Stimulated activated CD4-positive, alpha-beta T cell treated with anti-CD3 and anti-CD28 coated beads, Interleukin-12 subunit alpha, Interleukin-12 subunit beta, amount 100 ng/mL, for 48 hours (primary cell): ENCODE results near the gene ARMCX5.

Experiments used
- DNase-seq, 3 donors: peaks; one replicate each; pipeline ENCODE4 v3.0.0-alpha.2; 2020; ENCODE audit warnings: low read depth in 2 of 3, low spot score in 1 of 3

The ARMCX5 gene

DNA sequence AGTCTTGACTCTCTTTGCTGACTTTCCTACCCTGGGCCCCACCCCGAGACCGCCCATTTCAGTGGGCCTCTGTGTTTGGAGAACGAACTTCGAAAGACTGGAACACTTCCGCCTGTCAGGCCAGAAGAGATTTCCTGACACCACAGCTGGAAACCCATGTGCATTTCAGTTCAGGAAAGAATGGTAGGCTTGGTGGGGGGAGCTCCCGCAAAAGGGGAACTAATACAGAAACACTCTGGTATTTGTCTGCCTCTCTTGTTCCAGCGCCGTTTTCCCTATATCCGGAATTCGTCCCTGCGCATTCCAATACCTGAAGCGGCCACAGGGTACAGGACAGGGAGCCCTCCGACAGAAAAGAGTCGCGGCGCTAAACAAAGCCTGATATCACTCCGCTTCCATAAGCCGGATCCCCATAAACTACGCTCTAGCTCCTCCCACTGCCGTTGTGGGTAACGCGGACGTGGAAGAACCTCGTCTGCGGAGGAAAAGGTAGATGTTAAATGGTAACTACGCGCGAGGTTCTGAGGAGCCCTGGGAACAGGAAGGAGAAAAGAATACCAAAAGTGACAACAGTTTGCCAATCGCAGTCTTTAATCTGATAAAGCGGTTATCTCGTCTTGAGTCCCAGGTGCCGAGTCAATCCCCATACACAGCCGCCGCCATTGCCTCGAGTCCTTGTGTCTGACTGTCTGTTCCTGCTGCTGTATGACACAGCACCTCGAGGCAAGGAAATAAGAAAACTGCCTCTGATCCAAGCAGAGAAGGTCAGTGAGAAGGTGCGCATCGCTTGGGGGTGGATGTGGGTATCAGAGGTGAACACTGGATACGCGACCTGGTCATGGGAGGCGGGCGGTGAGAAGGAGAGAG, at the start of gene ARMCX5:
Gene ARMCX5, plus strand, starts transcription at position 432 of the 867 bp plus-strand sequence. CDS start 2,627 bp downstream, outside the sequence.
- peak; percentile 39 to 55 (median 46) for DNase-seq

DNA sequence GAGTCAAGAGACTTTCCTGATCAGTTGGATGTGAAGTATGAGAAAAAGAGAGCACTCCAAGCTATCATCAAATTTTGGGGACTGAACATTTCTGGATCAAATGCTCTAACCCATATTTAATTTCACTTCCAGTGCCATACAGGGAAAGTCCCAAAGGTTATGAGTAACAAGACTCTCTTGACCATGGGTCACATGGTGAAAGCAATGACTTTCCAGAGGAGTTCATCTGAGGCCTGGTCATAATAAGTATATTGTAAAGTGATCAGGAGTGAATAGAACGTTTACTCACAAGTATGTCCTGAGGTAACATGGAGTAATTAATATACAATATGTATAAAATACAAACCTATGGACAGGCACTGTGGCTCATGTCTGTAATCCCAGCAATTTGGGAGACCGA, 40.7 kb upstream of the ARMCX5 start:
- DNase-seq: no peak

DNA sequence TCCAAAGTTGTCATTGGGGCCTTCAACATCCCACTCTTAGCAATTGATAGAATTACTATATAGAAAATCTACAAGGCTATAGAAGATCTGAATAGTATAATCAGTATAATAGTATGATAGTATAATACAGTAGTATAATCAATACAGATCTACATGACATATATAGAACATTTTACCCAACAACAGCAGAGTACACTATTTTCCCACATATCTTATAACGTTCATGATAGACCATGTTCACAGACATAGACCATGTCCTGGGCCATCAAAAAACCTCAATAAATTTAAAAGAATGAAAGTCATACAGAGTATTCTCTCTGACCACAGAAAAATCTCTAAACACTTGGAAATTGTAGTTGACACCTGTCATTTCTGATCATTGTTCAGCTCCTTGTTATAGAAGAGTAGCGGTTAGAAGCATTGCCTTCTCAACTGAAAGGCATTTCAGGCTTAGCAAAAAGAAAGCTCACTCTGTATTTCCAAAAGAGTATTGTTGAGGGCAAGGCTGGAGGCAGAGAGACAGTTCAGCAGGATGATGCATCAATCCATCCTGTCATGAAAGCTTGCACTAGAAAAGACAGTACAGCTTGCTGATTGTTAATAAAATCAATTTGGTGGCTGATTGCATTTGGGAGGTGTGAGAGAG, 38.8 kb upstream of the ARMCX5 start:
- no peak for DNase-seq

DNA sequence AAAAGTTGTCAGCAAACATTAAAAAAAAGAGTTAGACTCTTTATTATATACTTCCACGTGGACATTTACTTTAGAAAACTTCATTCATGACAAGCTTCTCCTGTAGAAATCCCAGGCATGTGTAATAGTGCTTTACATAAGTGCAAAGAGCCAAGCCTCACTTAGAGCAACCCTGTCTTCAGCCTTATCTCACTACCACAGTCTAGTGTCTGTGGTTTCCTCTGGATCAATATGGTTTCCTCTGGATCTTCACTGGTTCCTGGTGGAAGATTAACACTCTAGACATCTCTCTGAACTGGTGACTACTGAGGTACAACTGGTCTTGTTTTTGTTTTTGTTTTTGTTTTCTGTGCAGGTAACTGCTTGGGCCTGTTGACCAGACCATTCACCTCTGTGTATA, 18.4 kb upstream of the ARMCX5 start:
- no peak for DNase-seq

DNA sequence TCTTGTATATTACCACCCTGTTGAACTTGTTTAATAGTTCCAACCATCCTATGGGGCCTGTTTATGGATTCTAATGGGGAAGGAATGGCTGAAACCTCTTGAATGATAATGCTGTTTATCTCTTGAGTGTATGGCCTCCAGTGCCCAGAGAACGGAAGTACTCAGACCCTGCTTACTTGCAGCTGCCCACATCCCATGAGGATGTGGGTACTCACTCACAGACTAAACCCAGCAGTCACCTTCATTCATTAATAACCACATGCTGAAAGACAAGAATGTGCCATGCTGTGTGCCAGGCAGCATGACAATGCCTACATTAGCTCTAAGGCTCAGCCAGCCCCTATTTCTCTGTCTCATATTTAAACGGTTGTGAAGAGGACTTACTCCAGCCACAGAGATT, 5.9 kb upstream of the ARMCX5 start:
- DNase-seq: no peak

DNA sequence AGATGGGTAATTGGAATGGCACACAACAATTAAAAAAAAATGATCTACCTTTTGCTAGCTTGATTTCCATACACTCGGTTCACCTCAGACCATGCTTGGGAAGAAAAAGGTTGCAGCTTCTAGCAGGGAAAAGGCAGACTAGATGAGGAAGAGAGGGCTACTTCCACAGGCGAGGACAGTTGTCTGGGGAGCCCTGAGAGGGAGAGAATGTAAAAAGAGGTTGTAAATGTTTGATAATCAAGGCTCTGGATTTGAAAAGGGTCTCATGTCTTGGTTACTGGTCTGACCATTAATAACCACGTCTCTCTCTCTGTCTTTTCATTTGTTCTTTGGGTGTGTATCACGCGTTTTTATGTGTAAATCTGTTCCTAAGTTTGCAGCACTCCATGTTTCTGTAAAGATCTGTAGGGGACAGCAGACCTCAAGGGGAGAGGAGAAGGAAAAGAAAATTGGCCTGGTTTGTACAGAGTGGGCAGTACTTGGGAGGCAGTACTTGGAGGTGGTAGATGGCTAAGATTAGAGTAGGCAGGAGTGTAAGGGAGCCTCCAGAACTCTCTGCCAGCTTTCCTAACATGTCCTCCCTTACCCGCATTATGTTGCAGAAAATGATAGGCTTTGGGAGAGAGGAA, 750 bp downstream of the ARMCX5 start:
- no peak for DNase-seq

DNA sequence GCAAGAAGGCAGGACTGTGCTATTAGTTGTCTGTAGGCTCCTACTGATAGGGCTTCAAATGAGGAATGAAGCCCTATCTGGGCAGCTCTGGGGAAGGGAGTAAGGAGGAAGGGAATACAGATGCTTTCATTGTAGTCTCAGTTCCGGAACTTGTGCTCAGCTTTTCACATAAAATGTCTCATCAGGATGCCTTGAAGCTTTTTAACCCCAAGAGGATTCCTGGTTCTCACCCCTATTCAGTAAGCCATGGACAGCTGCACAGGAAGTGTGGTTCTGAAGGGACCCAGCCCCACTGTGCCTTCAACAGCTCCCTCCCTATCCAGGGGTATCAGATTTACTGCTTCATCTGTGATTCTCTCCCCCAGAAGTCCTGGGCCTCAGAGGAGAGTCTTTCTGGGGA, 5.0 kb downstream of the ARMCX5 start:
- DNase-seq: no peak

DNA sequence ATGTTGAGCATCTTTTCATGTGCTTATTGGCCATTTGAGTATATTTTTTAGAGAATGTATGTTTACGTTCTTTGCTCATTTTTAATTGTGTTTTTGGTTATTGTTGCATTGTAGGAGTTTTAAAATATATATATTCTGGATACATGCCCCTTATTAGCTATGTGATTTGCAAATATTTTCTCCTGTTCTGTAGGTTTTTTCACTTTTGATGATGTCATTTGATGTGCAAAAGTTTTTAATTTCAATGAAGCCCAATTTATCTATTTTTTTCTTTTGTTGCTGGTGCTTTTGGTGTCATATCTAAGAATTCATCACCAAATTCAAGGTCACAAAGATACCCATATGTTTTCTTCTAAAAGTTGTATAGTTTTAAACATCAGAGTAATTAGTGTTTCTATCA, 6.8 kb downstream of the ARMCX5 start:
- DNase-seq: no peak

DNA sequence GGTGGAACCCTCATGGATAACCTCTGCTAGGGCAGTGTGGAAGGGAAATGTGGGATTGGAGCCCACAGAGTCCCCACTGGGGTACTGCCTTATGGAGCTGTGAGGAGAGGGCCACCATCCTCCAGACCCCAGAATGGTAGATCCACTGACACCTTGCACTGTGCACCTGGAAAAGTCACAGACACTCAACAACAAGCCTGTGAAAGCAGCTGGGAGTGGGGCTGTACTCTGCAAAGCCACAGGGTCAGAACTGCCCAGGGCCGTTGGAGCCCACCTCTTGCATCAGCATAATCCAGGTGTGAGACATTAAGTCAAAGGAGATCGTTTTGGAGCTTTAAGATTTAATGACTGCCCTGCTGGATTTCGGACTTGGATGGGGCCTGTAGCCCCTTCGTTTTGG, 11.6 kb downstream of the ARMCX5 start:
- no peak for DNase-seq

DNA sequence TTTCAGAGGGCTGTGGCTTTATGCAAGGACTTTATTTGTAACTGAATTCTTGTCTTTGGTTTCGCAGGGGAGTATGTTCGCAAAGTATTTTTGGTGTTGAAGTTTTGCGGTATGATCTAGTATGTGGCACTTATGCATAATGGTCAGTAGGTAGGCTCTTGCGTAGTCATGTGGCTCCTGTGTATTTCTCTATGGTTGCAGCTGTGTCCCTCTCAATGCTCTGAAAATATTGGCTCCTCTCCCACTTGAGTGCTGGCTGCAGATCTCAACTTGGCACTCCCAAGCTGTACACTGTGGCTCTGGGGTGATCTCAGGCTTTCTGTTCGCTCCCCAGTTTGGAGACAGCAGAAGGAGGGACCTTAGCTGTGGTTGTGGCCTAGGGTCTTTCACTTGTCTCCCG, 24.8 kb downstream of the ARMCX5 start:
- DNase-seq: no peak

DNA sequence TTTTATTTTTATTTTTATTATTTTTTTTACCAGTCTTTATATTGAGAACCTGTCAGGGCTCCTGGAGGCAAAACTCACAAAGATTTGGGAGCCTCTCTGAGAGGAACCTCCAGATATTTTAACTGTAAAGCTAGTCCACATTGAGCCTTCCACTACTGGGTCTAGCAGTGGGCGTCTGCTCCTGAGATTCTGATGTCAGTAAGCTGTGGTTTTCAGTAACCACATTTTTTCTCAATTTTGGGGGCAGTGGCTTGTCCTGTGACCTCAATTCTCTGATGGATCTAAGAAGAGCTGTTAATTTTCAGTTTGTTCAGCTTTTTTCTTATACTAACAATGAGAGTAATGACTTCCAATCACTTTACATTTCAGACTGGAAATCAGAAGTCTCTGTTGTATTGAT, 28.3 kb downstream of the ARMCX5 start:
- DNase-seq: no peak

DNA sequence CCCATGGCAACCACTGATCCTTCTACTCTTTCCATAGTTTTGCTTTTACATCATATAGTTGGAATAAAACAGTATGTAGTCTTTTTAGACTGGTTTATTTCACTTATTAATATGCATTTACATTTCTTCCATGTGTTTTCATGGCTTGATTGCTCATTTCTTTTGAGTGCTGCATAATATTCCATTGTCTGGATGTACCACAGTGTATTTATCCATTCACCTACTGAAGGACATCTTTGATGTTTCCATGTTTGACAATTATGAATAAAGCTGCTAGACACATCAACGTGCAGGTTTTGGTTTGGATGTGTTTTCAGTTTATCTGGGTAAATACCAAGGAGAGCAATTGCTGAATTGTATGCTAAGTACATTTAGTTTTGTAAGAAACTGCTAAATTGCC, 38.2 kb downstream of the ARMCX5 start:
- no peak for DNase-seq

DNA sequence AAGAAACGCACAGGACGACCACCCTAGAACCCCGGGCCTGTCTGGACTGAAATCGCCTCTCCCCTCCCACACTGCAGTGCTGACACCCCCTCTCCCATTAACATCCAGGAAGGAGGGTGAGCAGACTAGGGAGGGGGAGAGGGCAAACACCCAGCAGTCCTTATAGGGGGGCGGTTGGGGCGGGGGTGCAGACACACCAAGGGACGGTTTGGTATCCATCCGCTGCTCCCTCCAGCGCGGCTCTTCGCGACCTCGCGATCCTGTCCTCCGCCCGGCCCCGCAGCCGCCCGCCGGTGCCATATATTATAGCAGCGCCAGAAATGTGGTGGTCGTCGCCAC, 51.6 kb downstream of the ARMCX5 start:
- DNase-seq: no peak

DNA sequence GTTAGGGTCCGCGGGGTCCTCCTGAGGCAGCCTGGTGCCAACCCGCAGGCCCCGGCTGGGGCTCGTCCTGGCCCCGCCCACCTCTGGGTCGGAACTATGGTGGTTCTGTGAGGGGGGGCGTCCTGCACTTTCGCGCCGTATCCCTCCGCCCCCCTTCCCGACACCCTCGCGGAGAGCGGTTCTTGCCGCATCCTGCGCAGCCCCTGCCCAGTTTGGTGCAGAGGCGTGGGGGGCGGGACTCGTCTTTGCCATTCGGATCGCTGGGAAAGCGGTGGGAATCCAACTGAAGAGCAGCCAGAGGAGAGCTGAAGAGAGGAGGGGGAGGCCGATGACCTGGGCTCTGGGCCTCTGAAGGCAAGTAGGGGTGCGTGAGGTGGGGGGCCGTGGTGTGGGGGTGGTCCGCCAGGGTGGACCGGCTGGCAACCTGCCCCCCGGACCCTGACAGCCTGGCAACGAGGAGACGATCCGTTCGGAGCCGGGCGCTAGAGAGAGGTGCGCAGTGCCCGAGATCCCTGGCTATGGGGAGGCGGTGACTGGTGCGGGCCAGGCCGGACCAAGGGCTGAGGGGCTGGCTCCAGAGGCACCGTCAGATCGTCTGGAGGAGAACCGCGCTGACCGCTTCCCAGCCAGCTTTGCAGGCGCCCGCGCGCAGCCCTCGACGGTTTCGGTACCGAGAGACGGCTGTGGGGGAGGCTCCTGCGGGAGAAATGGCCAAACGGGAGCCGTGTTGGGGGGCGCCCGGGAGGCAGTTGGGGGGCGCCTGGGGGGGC, 52.1 kb downstream of the ARMCX5 start, which contains the start of gene GPRASP1:
Gene GPRASP1, plus strand, starts transcription at position 242 of the 770 bp plus-strand sequence. CDS start 2,431 bp downstream, outside the sequence.
- DNase-seq: no peak

DNA sequence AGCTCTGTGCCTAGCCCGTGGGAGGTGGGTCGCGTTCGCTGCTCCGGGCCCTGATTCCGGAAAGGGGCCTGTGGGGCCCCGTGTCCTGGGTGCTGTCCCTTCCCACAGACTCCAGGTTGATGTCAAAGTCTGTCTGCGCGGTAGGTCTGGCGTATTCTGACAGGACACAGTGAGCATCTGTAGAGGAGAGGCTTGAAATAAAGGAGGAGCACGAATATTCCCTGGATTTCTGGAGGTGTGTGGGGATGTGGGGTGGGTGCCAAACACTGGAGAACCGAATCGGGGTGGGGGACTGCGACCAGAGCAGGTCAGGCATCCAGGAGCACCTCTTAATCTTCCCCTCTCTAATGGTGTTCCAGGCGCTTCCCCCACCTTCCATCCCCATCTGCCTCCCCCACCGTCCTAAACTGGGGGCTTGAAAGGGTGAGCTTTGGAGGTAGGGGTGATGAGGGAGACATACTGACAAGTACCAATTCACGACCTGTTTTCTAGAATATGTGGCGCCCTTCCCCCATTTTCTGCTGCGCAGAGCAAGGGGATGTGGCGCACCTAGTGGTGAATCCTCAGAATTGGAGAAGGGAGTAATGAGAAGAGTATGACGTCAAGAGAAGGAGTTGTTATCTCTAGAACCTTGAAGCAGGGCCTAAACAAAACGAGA, 52.8 kb downstream of the ARMCX5 start:
- DNase-seq: no peak
